Trophoblast cell (in vitro differentiated cells and primary cell): Measurements from ENCODE around the gene TCEA3.

Source experiments
- DNase-seq, 2 donors: peaks; one replicate each; pipeline ENCODE4 v3.0.0-alpha.2; 2016
- H2AFZ ChIP-seq: 2 replicates; pipeline ENCODE4 v1.6.1; 2013; ENCODE audit warnings: low read length, moderate library complexity, mild to moderate bottlenecking; ENCODE audit not compliant: insufficient read depth, poor library complexity
- H2AK5ac ChIP-seq: 2 replicates; pipeline ENCODE4 v1.6.1; 2013; ENCODE audit warnings: mild to moderate bottlenecking, low read length
- H2BK120ac ChIP-seq: 2 replicates; pipeline ENCODE4 v1.6.1; 2013; ENCODE audit warnings: low read length, mild to moderate bottlenecking, moderate library complexity; ENCODE audit not compliant: insufficient read depth, poor library complexity
- H2BK12ac ChIP-seq: 2 replicates; pipeline ENCODE4 v1.6.1; 2013; ENCODE audit warnings: mild to moderate bottlenecking, low read length, moderate library complexity
- H2BK5ac ChIP-seq: 2 replicates; pipeline ENCODE4 v1.6.1; 2013; ENCODE audit warnings: low read length, low read depth, moderate library complexity, mild to moderate bottlenecking; ENCODE audit not compliant: poor library complexity
- H3K14ac ChIP-seq: 2 replicates; pipeline ENCODE4 v1.6.1; 2013; ENCODE audit warnings: mild to moderate bottlenecking, low read length
- H3K18ac ChIP-seq: 2 replicates; pipeline ENCODE4 v1.6.1; 2013; ENCODE audit warnings: mild to moderate bottlenecking, low read length
- H3K23ac ChIP-seq: 2 replicates; pipeline ENCODE4 v1.6.1; 2013; ENCODE audit warnings: low read length
- H3K27ac ChIP-seq: 2 replicates; pipeline ENCODE4 v1.5.1; 2013; ENCODE audit warnings: low read depth, mild to moderate bottlenecking, inconsistent platforms, low read length, moderate library complexity
- H3K27me3 ChIP-seq: 2 replicates; pipeline ENCODE4 v1.6.1; 2013; ENCODE audit warnings: inconsistent platforms, mild to moderate bottlenecking, low read length, moderate library complexity; ENCODE audit not compliant: insufficient read depth
- H3K36me3 ChIP-seq, 2 experiments: 1 replicate in 1 of 2; 2 replicates in 1 of 2; pipeline ENCODE4 v1.6.1; 2013; ENCODE audit warnings: low read length in 2 of 2, mild to moderate bottlenecking in 2 of 2, moderate library complexity in 1 of 2; ENCODE audit not compliant: insufficient read depth in 2 of 2, control insufficient read depth in 1 of 2
- H3K4ac ChIP-seq: 2 replicates; pipeline ENCODE4 v1.6.1; 2013; ENCODE audit warnings: low read depth, mild to moderate bottlenecking, low read length, moderate library complexity
- H3K4me1 ChIP-seq, 2 experiments: 1 replicate in 1 of 2; 2 replicates in 1 of 2; pipeline ENCODE4 v1.6.1; 2013; ENCODE audit warnings: low read length in 2 of 2, mild to moderate bottlenecking in 2 of 2, moderate library complexity in 1 of 2; ENCODE audit not compliant: insufficient read depth in 2 of 2, control insufficient read depth in 1 of 2
- H3K4me2 ChIP-seq: 2 replicates; pipeline ENCODE4 v1.6.1; 2013; ENCODE audit warnings: inconsistent platforms, mild to moderate bottlenecking, low read length, moderate library complexity
- H3K4me3 ChIP-seq: 2 replicates; pipeline ENCODE4 v1.5.1; 2013; ENCODE audit warnings: mild to moderate bottlenecking, low read depth, low read length, inconsistent platforms
- H3K79me1 ChIP-seq: one replicate; pipeline ENCODE4 v1.6.1; 2013; ENCODE audit warnings: low read length
- H3K79me2 ChIP-seq: 2 replicates; pipeline ENCODE4 v1.6.1; 2013; ENCODE audit warnings: low read length, mild to moderate bottlenecking; ENCODE audit not compliant: control insufficient read depth, insufficient read depth, poor library complexity
- H3K9ac ChIP-seq: 2 replicates; pipeline ENCODE4 v1.6.1; 2013; ENCODE audit warnings: mild to moderate bottlenecking, low read length
- H3K9me3 ChIP-seq: 2 replicates; pipeline ENCODE4 v1.6.1; 2013; ENCODE audit warnings: low read depth, mild to moderate bottlenecking, control low read depth, inconsistent platforms, low read length; ENCODE audit not compliant: insufficient read depth
- H4K12ac ChIP-seq: 2 replicates; pipeline ENCODE4 v1.6.1; 2013; ENCODE audit warnings: low read depth, mild to moderate bottlenecking, low read length, moderate library complexity
- H4K8ac ChIP-seq: 2 replicates; pipeline ENCODE4 v1.6.1; 2013; ENCODE audit warnings: low read depth, mild to moderate bottlenecking, low read length, moderate library complexity
- H4K91ac ChIP-seq: one replicate; pipeline ENCODE4 v1.6.1; 2013; ENCODE audit warnings: low read depth, mild to moderate bottlenecking, low read length, moderate library complexity
- WGBS: extraction: QIAGEN DNeasy Blood & Tissue Kit; methylation state at CpG from one replicate; pipeline ENCODE4 v1.1.7; 2013; ENCODE audit warnings: missing lambda C conversion rate; ENCODE audit not compliant: insufficient read length, insufficient coverage; ENCODE audit errors: extremely low coverage; 5-methylcytosine and 5-hydroxymethylcytosine counted together

TCEA3 gene

DNA sequence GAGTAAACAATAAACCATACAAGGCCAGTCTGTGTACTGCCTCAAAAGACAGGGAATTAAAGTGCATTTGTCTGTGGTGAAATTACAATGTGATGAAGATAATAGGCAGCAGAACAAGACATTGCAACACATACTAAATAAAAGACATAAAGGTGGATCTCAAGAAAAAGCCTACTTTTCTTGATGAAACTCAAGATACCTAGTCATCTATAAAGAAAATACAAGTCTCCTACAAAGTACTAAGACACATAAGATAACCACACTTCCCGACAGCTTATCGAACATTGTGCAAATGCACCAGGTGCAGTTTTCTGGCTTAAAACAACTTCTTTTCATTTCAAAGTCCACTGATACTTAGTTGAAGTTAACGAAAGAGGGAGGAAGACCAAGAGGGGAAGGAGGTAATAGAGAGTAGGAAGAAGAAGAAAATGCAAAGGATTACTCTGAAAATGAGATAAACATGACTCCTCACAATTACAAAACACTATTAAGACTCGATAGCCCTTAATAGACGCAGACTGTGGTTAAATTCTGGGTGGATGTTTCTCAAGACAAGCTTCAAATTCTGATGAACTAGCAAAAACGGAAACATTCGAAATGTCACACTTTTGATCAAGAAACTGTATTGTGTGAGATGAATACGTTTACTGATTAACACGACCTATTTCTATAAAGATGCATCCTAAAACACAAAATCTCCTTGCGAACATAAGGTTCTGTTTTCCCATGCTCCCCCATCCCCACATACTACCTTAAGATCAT, 82.4 kb downstream of the TCEA3 start:
- no peak overlapping the region for H3K14ac ChIP-seq
- H3K4me2 ChIP-seq: peak overlapping the region; percentile 86
- H3K4ac ChIP-seq: peak overlapping the region; percentile 97
- no peaks in the 10 kb centered on the region for H3K27me3 ChIP-seq
- H4K12ac ChIP-seq: no peak overlapping the region
- H2BK12ac ChIP-seq: no peak overlapping the region
- H3K4me3 ChIP-seq: no peak overlapping the region
- H2AK5ac ChIP-seq: no peak overlapping the region
- no peak overlapping the region for H3K18ac ChIP-seq
- no peak overlapping the region for H4K91ac ChIP-seq
- H3K27ac ChIP-seq: peak overlapping the region; percentile 19
- H3K9ac ChIP-seq: peak overlapping the region; percentile 32
- no peak overlapping the region for H2BK120ac ChIP-seq
- H4K8ac ChIP-seq: no peak overlapping the region
- no peaks in the 10 kb centered on the region for H3K4me1 ChIP-seq
- no peak overlapping the region for H2BK5ac ChIP-seq
- H3K79me1 ChIP-seq: peaks cover 15% of the 10 kb centered on the region
- WGBS: no CpG with 5 or more reads among the region's 10 CpGs
- peaks cover 4 to 6% of the 10 kb centered on the region in 2 experiments for H3K36me3 ChIP-seq
- no peak for DNase-seq
- H3K9me3 ChIP-seq: no peaks in the 10 kb centered on the region
- H2AFZ ChIP-seq: no peak overlapping the region
- no peak overlapping the region for H3K23ac ChIP-seq
- peaks cover 18% of the 10 kb centered on the region for H3K79me2 ChIP-seq

DNA sequence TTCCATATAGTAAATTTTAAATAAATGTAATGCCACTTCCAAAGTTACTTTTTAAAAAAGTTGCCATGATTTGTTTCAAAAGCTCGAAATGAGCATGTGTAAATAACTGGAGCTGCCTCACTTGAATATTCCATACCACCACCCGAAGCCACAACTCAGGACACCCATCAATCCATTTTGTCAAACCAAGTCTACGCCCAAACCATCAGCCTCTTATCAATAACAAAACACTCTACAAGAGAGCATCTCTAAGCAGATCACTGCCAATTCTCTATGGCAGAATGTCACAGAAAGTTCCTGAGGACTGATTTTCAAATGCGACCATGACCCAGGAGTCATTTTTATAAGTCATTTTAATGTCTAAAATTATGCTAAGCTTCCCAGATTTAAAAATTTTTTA, 84.9 kb downstream of the TCEA3 start:
- no peak overlapping the region for H3K14ac ChIP-seq
- H2AK5ac ChIP-seq: no peak overlapping the region
- no peak overlapping the region for H3K27ac ChIP-seq
- peak overlapping the region; percentile 19 for H3K4me2 ChIP-seq
- DNase-seq: no peak
- no peak overlapping the region for H4K91ac ChIP-seq
- no peak overlapping the region for H3K9ac ChIP-seq
- WGBS: no CpG with 5 or more reads among the region's 4 CpGs
- no peaks in the 10 kb centered on the region for H3K4me1 ChIP-seq
- H2AFZ ChIP-seq: no peak overlapping the region
- H3K18ac ChIP-seq: no peak overlapping the region
- no peak overlapping the region for H2BK12ac ChIP-seq
- H3K23ac ChIP-seq: no peak overlapping the region
- no peaks in the 10 kb centered on the region for H3K27me3 ChIP-seq
- H3K79me2 ChIP-seq: peaks cover 16% of the 10 kb centered on the region
- no peak overlapping the region for H4K12ac ChIP-seq
- H3K4me3 ChIP-seq: no peak overlapping the region
- peak overlapping the region; percentile 100 for H3K4ac ChIP-seq
- H4K8ac ChIP-seq: no peak overlapping the region
- no peak overlapping the region for H2BK5ac ChIP-seq
- peaks cover 18 to 19% of the 10 kb centered on the region in 2 experiments for H3K36me3 ChIP-seq
- no peaks in the 10 kb centered on the region for H3K9me3 ChIP-seq
- no peak overlapping the region for H2BK120ac ChIP-seq
- H3K79me1 ChIP-seq: peaks cover 10% of the 10 kb centered on the region

DNA sequence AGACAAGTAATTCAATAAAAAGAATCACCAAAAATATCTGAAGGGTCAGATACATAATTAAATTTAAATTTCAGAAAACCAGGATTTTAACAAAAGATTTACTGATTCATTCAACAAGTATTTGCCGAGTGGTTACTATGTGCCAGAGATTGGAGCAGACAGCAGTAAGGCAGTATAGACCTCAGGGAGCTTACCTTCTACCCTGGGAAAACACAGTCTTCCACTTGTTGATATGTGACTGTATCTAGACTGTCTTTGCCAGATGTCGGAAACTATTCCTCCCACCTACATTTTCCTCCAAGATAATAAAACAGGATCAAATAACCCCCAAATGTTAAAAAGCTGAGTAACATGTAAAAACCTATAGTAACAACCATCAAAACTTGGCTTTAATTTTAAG, 86.7 kb downstream of the TCEA3 start:
- Histone ChIP-seq H4K12ac (no peak overlapping the region), H4K91ac (no peak overlapping the region), H3K9ac (no peak overlapping the region), H3K4ac (peak overlapping the region; percentile 99), H2BK120ac (no peak overlapping the region), H2AK5ac (no peak overlapping the region), H2BK5ac (no peak overlapping the region), H3K9me3 (no peaks in the 10 kb centered on the region), H3K23ac (no peak overlapping the region), H3K18ac (no peak overlapping the region), H2BK12ac (no peak overlapping the region), H3K79me1 (no peaks in the 10 kb centered on the region), H4K8ac (no peak overlapping the region), H3K14ac (no peak overlapping the region), H3K36me3 (peaks cover 27 to 28% of the 10 kb centered on the region in 2 experiments), H3K4me3 (no peak overlapping the region), H3K27ac (no peak overlapping the region), H2AFZ (no peak overlapping the region), H3K4me2 (no peak overlapping the region), H3K27me3 (no peaks in the 10 kb centered on the region), H3K4me1 (no peaks in the 10 kb centered on the region), H3K79me2 (peaks cover 5% of the 10 kb centered on the region)
- WGBS: no CpG with 5 or more reads among the region's 2 CpGs
- peak in 1 of 2 donors; percentile 19 for DNase-seq

DNA sequence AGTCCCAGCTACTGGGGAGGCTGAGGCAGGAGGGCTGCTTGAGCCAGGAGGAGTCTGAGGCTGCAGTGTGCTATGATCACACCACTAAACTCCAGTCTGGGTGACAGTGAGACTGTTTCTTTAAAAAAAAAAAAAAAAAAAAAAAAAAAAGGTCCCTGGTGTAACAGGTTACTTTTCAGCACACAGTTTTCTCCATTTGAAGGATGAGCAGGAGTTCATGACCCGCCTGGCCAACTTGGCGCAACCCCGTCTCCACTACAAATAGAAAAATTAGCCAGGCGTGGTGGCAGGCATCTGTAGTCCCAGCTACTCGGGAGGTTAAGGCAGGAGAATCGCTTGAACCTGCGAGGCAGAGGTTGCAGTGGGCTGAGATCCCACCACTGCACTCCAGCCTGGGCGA, 92.8 kb downstream of the TCEA3 start:
- H3K27me3 ChIP-seq: no peaks in the 10 kb centered on the region
- H3K23ac ChIP-seq: no peak overlapping the region
- no peak overlapping the region for H3K27ac ChIP-seq
- no CpG with 5 or more reads among the region's 8 CpGs for WGBS
- no peak overlapping the region for H2BK5ac ChIP-seq
- H2AFZ ChIP-seq: no peak overlapping the region
- H2BK12ac ChIP-seq: no peak overlapping the region
- H3K36me3 ChIP-seq: peaks cover 49 to 57% of the 10 kb centered on the region in 2 experiments
- no peak overlapping the region for H3K14ac ChIP-seq
- no peak for DNase-seq
- no peak overlapping the region for H2AK5ac ChIP-seq
- H3K79me1 ChIP-seq: no peaks in the 10 kb centered on the region
- H4K91ac ChIP-seq: no peak overlapping the region
- H3K79me2 ChIP-seq: no peaks in the 10 kb centered on the region
- no peaks in the 10 kb centered on the region for H3K9me3 ChIP-seq
- H3K9ac ChIP-seq: no peak overlapping the region
- H3K4me1 ChIP-seq: no peaks in the 10 kb centered on the region
- H3K4me3 ChIP-seq: no peak overlapping the region
- no peak overlapping the region for H3K18ac ChIP-seq
- no peak overlapping the region for H4K12ac ChIP-seq
- H2BK120ac ChIP-seq: no peak overlapping the region
- no peak overlapping the region for H4K8ac ChIP-seq
- H3K4me2 ChIP-seq: no peak overlapping the region
- H3K4ac ChIP-seq: no peak overlapping the region
